Middle frontal gyrus (tissue), 1 donor: Measurements from ENCODE around the gene ETV5.

ENCODE experiments used
- DNase-seq: peaks from one replicate; pipeline ENCODE4 v3.0.0-alpha.2; 2015; ENCODE audit warnings: low spot score; ENCODE audit errors: extremely low spot score

The ETV5 gene

DNA sequence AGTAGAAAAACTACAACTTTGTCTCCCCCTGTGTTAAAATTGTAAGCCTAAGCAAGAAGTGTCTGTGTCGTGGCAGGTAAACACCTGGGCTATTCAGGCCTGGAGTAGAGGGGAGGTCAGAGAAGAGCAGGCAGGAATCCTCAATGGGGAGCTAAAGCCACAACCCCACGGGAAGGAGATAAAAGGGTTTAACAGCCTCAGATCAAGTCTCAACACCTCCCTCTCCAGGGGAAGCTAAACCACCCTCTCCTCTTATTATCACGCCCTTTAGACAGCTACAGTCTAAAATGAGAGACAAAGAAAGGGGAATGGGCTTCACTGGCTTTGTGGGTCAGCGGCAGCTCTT is 11.6 kb downstream of the ETV5 start:
- DNase-seq = no peak

DNA sequence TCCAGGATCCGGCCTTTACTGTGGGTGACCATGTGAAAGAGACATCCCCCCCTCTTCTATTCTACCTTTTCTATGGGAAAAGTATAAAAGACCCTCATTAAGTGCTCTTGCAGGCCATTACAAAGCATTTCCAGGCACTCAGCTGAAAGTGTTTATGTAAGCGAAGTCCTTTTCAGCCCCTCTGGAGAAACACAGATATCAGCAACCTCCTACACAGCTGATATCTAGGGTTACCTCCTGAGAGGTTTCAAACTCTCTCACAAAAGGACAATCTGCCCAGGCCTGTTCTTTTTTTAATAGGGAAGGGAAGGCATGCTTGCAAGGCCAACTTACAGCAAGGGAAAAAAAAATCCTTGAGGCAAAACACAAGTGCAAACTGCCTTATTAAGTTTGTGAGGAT is 12.6 kb downstream of the ETV5 start:
- DNase-seq = no peak

DNA sequence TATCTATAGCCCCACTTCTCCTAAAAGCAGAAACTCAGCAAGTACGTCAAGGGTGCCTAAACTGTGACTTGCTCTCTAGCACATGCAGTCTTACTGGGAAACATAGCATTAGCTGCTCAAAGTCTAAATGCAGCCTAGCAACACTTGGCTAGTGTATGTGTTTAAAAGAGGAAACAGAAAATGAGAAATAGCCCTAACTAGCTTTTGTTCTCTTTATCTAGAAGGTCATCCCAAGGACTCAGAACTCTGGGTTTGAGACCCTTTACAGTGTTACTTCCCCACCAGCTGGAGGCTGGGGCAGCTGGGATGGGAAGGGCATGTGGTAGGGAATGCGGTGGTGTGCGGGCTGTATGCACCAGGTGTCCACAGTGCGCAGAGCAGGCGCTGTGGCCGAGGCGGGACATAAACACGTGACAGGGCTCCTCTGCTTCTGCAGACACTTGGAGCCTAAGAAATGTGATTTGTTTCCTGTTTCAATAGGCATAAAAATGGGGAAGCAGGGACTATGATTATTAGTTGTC is 13.3 kb downstream of the ETV5 start:
- no peak for DNase-seq

DNA sequence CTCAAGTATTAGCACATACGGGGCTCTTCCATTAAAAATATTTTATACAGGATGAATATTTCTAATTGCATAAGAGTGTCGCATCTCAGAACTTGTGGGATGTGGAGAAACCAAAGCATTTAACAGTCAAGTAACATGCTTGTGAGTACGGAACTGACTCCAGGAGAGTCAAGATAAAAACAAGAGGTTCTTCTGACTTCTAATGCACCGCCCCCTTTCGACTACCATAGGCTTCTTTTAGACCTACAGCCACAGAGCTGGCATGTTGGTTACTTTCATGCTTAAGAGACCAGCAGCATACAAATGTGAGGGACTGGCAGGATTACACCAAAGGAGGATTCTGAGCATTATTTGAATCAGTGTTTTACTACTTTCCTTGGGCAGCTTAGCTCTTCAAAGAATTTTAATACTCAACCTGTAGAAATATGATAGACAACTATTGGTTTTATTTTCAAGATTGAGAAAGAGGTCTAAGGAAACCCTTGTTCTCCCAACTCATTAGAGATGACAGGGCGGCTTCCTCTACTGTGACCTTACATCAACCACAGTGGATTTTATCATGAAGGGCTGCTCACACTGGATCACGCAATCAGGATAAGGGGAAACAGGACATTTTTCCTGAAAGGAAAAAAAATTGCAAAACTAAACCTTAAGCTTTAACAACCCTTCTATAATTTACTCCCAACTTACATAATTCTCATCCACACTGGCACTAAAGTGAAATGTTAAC is 14.0 kb downstream of the ETV5 start:
- no peak for DNase-seq

DNA sequence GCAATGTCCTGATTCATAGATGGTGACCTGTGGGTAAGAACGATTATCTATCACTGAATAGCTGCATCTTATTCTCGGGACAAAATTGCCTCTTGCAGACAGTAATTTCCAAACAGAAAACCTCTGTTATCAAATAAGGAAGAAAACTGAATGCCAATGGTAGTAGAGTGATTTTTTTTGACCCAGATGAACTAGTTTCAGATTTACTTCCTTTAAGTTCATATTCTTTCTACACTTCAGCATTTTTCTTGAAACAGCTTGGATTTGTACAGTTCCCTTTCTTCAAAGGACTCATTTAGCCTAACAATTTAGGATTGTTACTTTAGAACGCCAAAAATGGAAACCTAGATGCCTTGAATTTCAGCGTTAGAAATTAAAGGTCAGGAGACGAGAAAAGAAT is 14.6 kb downstream of the ETV5 start:
- no peak for DNase-seq

DNA sequence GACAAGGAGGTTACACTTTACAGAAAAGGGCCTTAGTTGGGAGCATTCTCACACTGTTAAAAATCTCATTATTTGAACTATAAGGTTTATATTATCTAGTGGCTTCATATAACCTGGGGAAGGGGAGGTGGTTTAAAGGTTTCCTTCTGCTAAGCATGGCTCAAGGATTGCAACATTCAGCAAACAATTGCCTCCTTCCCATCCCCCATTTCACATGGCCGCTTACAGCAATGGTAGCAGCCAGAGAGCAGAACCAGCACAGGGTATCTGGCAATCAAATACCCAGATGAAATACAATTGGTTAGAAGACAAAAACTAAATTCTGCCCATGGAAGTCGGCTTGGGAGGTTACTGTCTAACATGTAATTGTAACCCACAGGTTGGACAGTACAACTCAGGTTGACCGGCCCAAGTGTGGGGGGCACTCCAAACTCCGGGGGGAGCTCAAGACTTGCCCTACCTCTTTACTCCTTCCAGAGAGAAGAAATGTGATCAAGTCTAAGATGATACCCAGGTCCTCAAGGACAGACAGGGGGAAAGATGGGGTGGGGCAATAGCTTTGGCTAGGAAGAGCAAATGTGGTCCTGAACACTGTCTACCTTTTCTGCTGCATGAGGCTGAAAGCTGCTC is 15.5 kb downstream of the ETV5 start:
- DNase-seq = no peak

DNA sequence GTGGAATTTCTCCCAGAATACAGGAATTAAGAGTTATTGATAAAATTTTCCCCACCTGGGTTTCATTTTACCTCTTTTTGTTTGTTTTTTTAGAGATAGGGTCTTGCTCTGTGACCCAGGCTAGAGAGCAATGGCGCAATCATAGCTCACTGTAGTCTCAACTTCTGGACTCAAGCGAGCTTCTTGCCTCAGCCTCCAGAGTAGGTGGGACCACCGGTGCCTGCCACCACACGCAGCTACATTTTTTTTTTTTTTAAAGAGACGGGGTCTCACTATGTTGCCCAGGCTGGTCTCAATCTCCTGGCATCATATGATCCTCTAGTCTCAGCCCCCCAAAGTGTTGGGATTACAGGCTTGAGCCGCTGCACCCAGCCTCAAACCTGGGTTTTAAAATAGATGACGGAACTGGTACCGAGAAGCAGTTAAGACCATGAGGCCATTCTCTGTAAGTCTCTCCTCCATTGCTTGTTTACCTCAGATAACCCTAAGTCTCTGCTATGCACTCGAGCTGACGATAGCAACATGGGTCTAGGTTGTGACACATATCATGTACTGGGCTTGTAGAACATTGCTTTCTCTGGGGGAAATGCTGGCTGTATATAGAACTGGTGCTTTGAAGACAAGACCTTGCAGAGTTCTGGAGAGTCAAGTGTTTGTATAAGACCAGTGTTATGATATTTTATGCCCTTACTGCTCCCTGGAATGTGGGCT is 16.4 kb downstream of the ETV5 start:
- DNase-seq = no peak

DNA sequence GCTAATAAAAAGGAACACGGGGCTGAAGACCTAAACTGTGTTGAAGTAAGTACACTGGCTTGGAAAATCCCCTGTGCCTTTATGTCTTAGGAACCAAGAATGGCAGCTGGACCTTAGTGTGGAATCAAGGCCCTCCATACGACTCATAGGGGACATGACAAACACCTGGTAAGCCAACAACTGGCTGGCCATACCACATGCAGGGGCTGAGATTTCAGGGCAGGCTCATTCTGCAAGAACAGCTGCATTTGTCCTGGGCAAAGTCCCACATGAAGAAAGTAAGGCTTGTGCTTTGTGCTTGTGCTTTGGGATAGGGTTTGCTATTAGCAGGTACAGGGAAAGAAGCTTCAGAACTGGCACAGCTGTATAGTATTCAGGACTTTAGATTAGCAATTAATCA is 18.0 kb downstream of the ETV5 start:
- DNase-seq = no peak

DNA sequence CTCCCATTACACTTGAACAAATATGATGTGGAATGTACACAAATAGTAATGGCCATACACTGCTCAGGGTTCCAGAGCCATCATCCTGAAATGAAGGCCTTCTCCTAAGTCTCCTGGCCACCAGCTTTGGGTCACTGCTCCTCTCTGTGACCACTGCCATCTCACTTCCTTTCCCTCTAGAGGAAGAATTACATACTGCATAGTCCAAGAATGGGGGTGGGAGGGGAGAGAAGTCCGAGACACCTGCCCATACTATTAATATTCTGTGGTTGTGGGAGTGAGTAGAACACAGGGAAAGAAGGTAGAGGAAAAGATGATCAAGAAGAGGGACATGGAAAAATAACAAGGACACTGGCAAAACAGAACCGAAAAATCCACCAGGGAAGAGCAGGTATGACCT is 20.6 kb downstream of the ETV5 start:
- no peak for DNase-seq

DNA sequence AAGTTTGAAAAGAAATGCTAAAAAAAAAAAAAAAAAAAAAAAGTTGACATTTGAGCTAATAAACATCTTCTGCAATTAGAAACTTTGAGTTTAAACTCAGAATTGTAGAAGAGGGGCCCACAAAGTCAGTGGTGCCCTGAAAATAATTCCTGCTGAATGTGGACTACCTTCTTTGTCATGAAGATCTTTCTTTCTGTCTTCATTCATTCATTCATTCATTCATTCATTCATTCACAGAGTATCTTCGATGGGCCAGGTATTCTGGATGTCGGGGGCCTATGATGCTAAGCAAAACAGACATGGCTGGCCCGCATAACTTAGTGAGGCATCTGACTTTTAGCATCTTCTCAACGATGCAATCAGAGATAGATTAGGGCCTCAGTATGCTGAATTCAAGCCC is 24.6 kb downstream of the ETV5 start:
- no peak for DNase-seq

DNA sequence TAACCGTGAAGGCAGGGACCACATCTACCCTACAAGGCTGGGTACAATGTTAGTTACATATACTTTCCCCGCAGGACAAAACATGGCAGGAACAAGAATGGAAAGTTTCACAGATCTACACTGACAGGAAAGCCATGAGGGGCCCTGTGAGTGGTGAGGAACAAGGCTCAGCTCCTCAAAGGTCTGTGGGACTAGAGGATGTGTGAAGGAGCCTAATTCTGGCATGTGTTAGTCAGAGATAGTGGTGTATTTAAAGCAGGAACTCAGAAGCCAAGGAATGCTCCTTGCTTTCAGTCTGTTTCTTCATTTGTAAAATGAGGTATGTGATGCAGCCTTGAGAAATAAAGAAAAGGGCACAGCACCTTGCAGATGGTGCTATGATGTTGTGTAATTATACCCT is 25.1 kb downstream of the ETV5 start:
- DNase-seq = no peak

DNA sequence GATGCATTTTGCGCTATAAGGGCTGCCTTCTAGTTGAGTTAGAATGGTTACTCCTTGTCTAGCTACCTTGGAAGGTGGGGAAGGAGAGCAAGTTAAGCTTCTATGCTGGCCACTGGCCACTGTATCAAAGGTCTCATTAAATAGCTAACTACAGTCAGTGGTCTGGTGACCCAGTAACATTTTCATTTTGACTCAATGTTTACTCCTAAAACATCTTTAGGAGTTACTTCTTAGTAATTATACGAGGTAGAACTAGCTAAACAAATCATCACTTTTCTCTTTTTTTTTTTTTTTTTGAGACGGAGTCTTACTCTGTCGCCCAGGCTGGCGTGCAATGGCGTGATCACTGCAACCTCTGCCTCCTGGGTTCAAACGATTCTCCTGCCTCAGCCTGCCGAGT is 26.7 kb downstream of the ETV5 start:
- no peak for DNase-seq

DNA sequence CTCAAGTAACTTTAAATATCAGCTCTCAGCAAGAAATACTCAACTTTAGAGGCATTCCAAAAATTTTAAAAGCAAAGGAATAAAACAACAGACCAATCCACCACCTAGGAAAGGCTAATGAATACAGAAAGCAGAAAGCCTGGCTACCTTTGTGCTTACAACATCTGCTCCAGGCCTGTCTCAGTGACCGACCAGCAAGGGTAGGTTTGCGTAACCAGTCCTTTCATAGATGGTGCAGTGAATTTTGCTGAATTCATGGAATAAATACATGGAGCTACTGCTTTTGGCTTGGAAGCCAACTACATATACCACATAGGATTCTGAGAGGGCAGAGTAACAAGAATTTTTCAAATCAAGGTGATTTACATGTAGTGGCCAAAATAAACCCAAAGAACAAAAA is 27.2 kb downstream of the ETV5 start:
- DNase-seq = no peak

DNA sequence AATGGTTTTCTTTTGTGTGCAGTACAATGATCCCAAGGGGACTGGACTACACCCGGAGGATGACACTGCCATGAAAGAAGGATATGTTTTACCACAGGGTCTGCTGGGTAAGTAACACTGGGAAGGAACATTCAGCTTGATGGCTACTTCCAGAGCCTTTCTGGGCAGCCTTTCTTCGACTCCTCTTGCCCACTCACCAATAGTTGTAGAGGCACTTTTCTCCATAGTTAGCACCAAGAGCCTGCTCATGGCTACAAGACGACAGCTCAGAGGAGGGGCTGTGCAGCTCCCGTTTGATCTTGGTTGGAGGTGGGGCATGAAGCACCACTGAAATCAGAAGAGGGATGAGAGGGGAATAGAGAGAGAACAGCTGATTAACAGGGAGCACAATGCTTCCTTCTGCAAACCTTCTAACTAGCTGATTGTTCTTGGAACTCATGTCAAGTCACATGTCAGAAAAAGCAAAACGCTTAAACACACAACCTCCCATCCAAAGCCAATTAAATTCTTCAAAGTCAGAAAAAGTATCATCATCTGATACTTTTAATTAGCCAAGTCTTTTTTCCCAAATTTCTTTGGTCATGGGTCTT is 27.9 kb downstream of the ETV5 start:
- no peak for DNase-seq

DNA sequence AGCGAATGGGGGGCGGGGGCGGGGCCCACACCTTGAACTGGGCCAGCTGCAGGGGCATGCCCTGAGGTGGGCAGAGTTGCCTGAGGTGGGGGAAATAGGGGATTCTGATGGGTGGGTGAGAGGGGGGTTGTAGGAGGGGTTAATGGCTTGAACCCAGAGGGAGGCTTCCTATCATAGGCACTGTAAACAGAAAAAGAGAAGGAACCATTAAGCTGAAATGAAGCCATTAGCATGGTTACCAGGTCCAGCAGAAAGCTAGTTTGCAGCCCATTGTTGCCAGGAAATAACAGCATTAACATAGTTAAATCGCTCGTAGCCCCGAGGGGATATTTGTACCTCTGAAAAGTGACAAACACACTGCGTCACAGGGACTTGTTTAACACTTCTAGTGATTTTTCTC is 29.0 kb downstream of the ETV5 start:
- DNase-seq = no peak

DNA sequence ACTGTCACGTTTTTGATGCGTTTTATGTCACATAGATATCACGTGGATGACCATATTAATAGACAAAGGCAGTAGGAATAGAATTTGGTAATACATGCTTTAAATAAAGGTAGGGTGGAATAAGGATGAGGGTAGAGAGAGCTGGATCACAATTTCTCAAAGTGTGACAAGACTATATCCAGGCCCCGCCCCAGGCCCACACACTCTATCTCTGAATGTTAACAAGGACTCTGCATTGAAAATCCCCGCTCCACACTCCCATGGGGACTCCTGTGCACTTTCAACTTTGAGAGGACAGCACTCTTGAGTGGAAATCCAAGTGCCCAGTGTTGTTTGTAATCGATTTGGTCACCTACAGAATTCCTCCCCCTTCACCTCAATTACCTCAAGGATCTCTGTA is 31.4 kb downstream of the ETV5 start:
- no peak for DNase-seq

DNA sequence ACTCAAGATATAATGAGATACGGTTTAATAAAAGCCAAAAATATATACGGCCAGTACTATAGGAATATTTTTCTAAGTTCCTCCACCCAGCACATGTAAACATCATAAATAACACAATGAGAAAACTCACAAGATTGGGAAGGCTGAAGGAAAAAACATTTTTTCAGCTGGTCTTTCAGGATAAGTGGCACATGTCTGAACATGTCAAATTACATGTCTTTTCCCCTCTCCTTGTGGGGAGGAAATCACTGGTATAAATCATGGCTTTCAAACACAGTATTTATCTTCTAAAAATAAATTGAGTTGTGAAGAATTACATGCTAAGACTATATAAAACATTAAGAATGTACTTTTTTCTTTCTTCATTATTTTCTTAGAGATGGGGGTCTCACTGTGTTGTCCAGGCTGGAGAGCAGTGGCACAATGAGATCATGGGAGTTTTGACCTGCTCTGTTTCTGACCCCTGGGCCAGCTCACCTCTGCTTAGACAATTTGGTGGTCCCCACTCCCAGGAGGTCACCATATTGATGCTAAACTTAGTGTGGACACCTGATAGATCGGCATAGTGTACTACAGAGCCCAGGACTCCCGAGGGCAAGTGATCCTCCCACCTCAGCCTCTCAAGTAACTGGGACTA is 32.8 kb downstream of the ETV5 start:
- no peak for DNase-seq

DNA sequence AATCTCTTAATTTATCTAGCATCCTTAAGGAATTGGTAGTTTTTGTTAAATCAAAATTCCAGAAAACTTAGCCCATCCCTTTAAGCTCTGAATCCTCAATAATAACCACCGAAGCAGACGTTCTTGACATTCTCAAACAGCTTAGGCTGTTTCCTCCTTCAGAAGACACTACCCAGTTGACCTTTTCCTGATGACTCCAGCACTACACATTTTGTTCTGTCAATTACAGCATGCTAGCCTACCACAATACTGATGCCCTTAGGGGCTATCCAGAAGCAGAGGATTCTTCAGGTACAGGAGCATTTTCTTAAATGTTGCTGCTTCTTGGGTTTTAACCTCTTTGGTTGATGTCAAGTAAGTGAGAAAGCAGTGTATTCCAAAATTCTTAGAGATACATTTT is 33.4 kb downstream of the ETV5 start:
- no peak for DNase-seq

DNA sequence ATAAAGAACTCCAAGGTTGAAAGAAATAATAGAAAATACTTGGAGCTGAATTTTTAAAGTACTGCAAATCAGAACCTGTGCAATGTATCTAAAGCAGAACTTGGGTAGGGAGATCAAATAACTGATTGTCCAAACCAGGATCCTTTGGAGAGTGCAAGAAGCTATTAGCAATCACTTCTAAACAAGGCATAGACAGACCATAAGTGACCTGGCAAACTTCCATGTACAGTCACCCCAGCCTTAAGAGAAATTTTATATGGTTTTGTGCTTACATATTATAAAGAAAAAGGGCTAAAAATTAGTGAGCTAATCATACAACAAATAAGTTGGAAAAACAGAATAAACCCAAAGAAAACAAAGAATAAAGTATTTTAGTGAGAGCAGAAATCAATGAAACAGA is 35.2 kb downstream of the ETV5 start:
- no peak for DNase-seq

DNA sequence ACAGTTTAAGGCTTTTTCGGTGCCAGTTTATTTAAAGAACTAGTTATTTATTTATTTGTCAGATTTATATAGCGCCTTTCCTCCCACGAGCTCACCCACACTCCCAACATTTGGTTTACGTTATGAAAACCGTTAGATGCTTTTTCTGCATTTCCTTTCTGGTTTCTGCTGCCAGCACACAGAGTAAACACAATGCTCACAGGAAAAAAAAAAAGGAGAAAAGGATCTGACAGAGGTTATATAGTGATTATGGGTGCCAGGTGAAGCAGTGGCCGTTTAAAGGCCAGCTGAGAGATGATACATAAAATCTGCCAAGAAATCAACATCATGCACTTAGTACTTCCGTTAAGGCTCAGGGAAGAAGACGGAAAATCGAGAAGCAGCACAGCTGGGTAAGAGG is 37.9 kb downstream of the ETV5 start:
- no peak for DNase-seq

DNA sequence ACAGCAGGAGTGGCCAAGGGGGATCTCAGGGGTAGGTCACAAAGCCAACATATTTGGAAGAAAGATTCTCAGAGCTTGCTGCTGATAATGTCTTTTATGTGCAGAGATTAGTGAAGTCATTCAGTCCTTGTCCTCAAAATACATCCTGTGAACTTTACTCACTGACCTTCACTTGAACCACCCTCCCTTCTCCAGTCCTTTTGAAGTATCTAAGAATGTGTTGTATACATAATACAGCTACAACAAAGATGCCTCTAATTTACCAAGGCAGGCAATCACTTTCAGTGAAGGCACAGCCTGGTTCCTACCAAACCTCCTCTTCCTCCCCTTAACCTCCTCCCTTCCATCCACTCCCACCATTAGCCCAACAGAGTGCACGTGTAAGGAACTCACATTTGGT is 38.3 kb downstream of the ETV5 start:
- DNase-seq = no peak

DNA sequence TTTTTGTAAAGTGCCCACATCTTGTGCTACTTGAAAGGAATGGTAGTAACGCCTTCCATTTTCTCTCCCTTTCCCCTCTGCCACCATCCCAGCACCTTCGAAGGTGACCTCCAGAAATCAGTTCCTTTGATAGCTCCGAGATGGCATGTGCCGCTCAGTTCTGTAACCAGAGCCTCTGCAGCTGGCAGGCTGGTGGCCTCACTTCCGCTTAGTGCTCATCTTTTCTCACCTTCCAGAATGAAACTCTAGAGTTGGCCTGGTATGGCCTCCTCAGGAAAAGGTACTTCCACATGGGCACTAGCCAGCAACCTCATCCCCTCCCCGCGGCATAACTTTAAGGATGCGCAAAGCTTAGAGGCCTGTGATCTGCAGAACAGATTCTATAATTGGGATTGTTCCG is 38.8 kb downstream of the ETV5 start:
- no peak for DNase-seq
